Endothelial cell of umbilical vein (primary cell): ENCODE data around the gene CPSF3. TPM values are rescaled to one million over a fixed set of nuclear protein-coding genes. Genes with fewer than 3 reads are reported as not detected.

Experiments
- BruUV-seq: library from RNA; stranded (reverse); fragments of 400-500 nt; replicated peaks from 2 replicates; lab custom pipeline; 2021; lab: Mats Ljungman, UMichigan
- CTCF ChIA-PET: fragments of 300-600, 350-600 bp; sonication (Branson Sonifier 250); formaldehyde crosslinking; loops from one replicate; lab custom pipeline; 2021; ENCODE audit warnings: antibody characterized with exemption, inconsistent platforms; lab: Charles Lee
- POLR2A ChIA-PET: fragments of 300-600, 350-600 bp; sonication (Branson Sonifier 250); formaldehyde crosslinking; loops from one replicate; lab custom pipeline; 2021; ENCODE audit warnings: antibody characterized with exemption, inconsistent platforms; lab: Charles Lee
- DNase-seq: peaks from one replicate; pipeline ENCODE4 v3.0.0-alpha.2; 2011; ENCODE audit warnings: low read depth, low spot score
- FAIRE-seq: peaks from 2 replicates; lab custom pipeline; 2011; peaks lifted over from hg19 to GRCh38; lab: Jason Lieb, UNC
- H2AFZ ChIP-seq: 2 replicates; pipeline ENCODE4 v1.6.0; 2012; ENCODE audit warnings: low read depth, low read length, control low read depth, inconsistent platforms
- H3K27ac ChIP-seq: 2 replicates; pipeline ENCODE4 v1.5.1; 2011; ENCODE audit warnings: low read depth, mild to moderate bottlenecking, control low read depth, low read length, moderate library complexity; ENCODE audit not compliant: insufficient read depth
- H3K27me3 ChIP-seq, 2 experiments: 2 replicates each; pipeline versions ENCODE4 v1.6.0 to v1.6.1; 2011; ENCODE audit warnings: low read length in 2 of 2, mixed read lengths in 1 of 2; ENCODE audit not compliant: control insufficient read depth in 2 of 2, insufficient read depth in 2 of 2
- H3K36me3 ChIP-seq, 2 experiments: 2 replicates in 1 of 2; 3 replicates in 1 of 2; pipeline ENCODE4 v1.5.1; 2011; ENCODE audit warnings: low read length in 2 of 2, mild to moderate bottlenecking in 1 of 2, moderate library complexity in 1 of 2; ENCODE audit not compliant: control insufficient read depth in 2 of 2, insufficient read depth in 2 of 2; ENCODE audit errors: extremely low read depth in 1 of 2
- H3K4me1 ChIP-seq: 3 replicates; pipeline ENCODE4 v1.5.1; 2011; ENCODE audit warnings: mild to moderate bottlenecking, low read length; ENCODE audit not compliant: control insufficient read depth, insufficient read depth; ENCODE audit errors: extremely low read depth
- H3K4me2 ChIP-seq: 2 replicates; pipeline ENCODE4 v1.6.1; 2011; ENCODE audit warnings: low read length, control low read depth, mixed read lengths; ENCODE audit not compliant: insufficient read depth
- H3K4me3 ChIP-seq, 3 experiments: fragments of 200-600 bp in 1 of 3; sonication (generic), shearing (Covaris generic) in 1 of 3; replicated peaks in 1 of 3; 2 replicates each; pipeline ENCODE4 v1.5.1; 2011 to 2016; ENCODE audit warnings: control low read depth in 3 of 3, low read length in 3 of 3, mild to moderate bottlenecking in 2 of 3, inconsistent platforms in 1 of 3, low read depth in 1 of 3, moderate library complexity in 1 of 3; ENCODE audit not compliant: insufficient read depth in 1 of 3
- H3K79me2 ChIP-seq: 2 replicates; pipeline ENCODE4 v1.6.0; 2012; ENCODE audit warnings: low read length, inconsistent platforms; ENCODE audit not compliant: control insufficient read depth, insufficient read depth
- H3K9ac ChIP-seq: replicated peaks from 2 replicates; pipeline ENCODE3; 2011; ENCODE audit warnings: low read length, control low read depth; ENCODE audit not compliant: insufficient read depth; ENCODE audit errors: extremely low read depth
- H3K9me1 ChIP-seq: replicated peaks from 3 replicates; pipeline ENCODE4 v1.6.0; 2011; ENCODE audit warnings: mild to moderate bottlenecking, low read length; ENCODE audit not compliant: control insufficient read depth, insufficient read depth; ENCODE audit errors: extremely low read depth
- H3K9me3 ChIP-seq: replicated peaks from 2 replicates; pipeline ENCODE4 v1.5.1; 2012; ENCODE audit warnings: low read length, inconsistent platforms; ENCODE audit not compliant: control insufficient read depth, insufficient read depth
- H4K20me1 ChIP-seq: replicated peaks from 2 replicates; pipeline ENCODE3; 2011; ENCODE audit warnings: mild to moderate bottlenecking, low read length; ENCODE audit not compliant: control insufficient read depth, insufficient read depth; ENCODE audit errors: extremely low read depth
- EZH2 ChIP-seq: IDR thresholded peaks from 2 replicates; pipeline ENCODE4 v1.6.1; 2012; ENCODE audit warnings: borderline replicate concordance, low read depth, mild to moderate bottlenecking, moderate library complexity, low read length, inconsistent platforms; ENCODE audit not compliant: severe bottlenecking
- JUN ChIP-seq: IDR thresholded peaks from 2 replicates; pipeline ENCODE4 v1.6.1; 2011; ENCODE audit warnings: borderline replicate concordance, low read depth; ENCODE audit not compliant: insufficient read length, insufficient read depth
- POLR2AphosphoS5 ChIP-seq: IDR thresholded peaks from 2 replicates; pipeline ENCODE4 v1.6.1; 2012; ENCODE audit warnings: low read depth, mild to moderate bottlenecking, control low read depth, low read length, moderate library complexity; ENCODE audit not compliant: insufficient read depth
- dilution Hi-C: fragments of 300-500 bp; cut with MboI; formaldehyde crosslinking; loops from one replicate; pipeline ENCODE4 v1.15.0; 2019; ENCODE audit warnings: low sequenced_read_pairs; ENCODE audit not compliant: extremely low pct_ligation_motif_present
- intact Hi-C: fragments of 100-400 bp; cut with micrococcal nuclease; formaldehyde crosslinking; loops from one replicate; pipeline ENCODE4 v1.10.0; 2022
- polyA plus RNA-seq, 4 experiments: library from polyadenylated mRNA; depleted of rRNA in 3 of 4; stranded (reverse) in 3 of 4; unstranded in 1 of 4; fragments of >200 nt; gene quantifications; 2 replicates each; pipeline versions ENCODE4 v1.2.1 to v1.2.3, GENCODE V29; 2011 to 2012; ENCODE audit warnings: missing spikeins in 1 of 4
- total RNA-seq: library from RNA; stranded (reverse); gene quantifications from 2 replicates; pipeline ENCODE4 v1.2.3, GENCODE V29; 2021
- TF ChIP-seq, protein P1 (sequence below): IDR thresholded peaks from 2 replicates; pipeline ENCODE4 v1.6.1; 2011; ENCODE audit not compliant: insufficient read depth, insufficient read length
- TF ChIP-seq, protein P2 (sequence below), 2 donors: IDR thresholded peaks; 1 replicate in 1 of 2; 2 replicates in 1 of 2; pipeline ENCODE4 v1.5.1; 2011; ENCODE audit warnings: low read length in 2 of 2, mild to moderate bottlenecking in 2 of 2, moderate library complexity in 2 of 2, control low read depth in 1 of 2, inconsistent platforms in 1 of 2, low read depth in 1 of 2; ENCODE audit not compliant: insufficient read depth in 1 of 2; ENCODE audit errors: extremely low read depth in 1 of 2

Gene CPSF3
- total and polyA plus RNA-seq, 2 donors (not counting 3 experiments of a cell fraction or from before 2014, with no cell fraction given) = 13.7 to 35.6 TPM

DNA sequence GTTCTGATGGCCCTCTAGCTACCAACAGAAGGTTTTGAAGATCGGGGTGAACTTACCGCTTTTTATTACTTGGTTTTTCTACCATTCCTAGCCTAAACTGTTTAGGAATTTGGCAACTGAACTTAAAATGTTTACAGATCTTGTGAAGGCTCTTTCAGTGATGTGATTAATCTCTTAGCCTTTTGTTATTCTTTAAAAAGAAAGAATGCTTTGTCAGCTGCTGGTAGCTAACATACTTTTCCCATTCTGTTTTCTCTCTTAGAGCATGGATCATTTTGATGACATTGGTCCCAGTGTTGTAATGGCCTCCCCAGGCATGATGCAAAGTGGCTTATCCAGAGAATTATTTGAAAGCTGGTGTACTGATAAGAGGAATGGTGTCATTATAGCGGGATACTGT lies 18.1 kb downstream of the CPSF3 start:
- Histone ChIP-seq H3K36me3 (peaks cover 13 to 15% of the 10 kb centered on the region in 2 experiments), H3K27ac (no peak overlapping the region), H3K79me2 (no peaks in the 10 kb centered on the region), H4K20me1 (no peaks in the 10 kb centered on the region), H3K4me2 (no peak overlapping the region), H3K4me3 (no peak overlapping the region), H3K9me3 (no peaks in the 10 kb centered on the region), H3K9me1 (no peaks in the 10 kb centered on the region), H2AFZ (no peak overlapping the region), H3K27me3 (no peaks in the 10 kb centered on the region), H3K4me1 (no peaks in the 10 kb centered on the region), H3K9ac (no peak overlapping the region)
- ChIA-PET CTCF (interaction anchor here (0.6 to 1.5 kb wide), 2 partner anchors 10 to 270 kb away, joined by 3 to 4 read pairs; no protein-coding TSS in a partner anchor), POLR2A (no interaction called here)
- FAIRE-seq (no peak), DNase-seq (no peak)
- intact Hi-C loops = no loop called here
- no TSS peak for BruUV-seq
- dilution Hi-C loops = no loop called here
- TF ChIP-seq, protein P1, sequence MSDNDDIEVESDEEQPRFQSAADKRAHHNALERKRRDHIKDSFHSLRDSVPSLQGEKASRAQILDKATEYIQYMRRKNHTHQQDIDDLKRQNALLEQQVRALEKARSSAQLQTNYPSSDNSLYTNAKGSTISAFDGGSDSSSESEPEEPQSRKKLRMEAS = no peak
- TF ChIP-seq, protein P2, sequence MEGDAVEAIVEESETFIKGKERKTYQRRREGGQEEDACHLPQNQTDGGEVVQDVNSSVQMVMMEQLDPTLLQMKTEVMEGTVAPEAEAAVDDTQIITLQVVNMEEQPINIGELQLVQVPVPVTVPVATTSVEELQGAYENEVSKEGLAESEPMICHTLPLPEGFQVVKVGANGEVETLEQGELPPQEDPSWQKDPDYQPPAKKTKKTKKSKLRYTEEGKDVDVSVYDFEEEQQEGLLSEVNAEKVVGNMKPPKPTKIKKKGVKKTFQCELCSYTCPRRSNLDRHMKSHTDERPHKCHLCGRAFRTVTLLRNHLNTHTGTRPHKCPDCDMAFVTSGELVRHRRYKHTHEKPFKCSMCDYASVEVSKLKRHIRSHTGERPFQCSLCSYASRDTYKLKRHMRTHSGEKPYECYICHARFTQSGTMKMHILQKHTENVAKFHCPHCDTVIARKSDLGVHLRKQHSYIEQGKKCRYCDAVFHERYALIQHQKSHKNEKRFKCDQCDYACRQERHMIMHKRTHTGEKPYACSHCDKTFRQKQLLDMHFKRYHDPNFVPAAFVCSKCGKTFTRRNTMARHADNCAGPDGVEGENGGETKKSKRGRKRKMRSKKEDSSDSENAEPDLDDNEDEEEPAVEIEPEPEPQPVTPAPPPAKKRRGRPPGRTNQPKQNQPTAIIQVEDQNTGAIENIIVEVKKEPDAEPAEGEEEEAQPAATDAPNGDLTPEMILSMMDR (IDR thresholded peaks at IDR 0.05; ENCODE audit: extremely low read depth in 1 of 2, insufficient read depth in 1 of 2, low read depth in 1 of 2, low read length in 2 of 2) = no peak
- no peak for TF ChIP-seq POLR2AphosphoS5
- TF ChIP-seq EZH2 = no peak
- TF ChIP-seq JUN = no peak
